Neutrophil (primary cell): ENCODE results near the gene TNFAIP8.
A peak's percentile ranks its signal among the peaks of the same experiment; 100 is the strongest.

Experiments
- H3K27ac ChIP-seq: fragments of 200-600 bp; sonication (generic); 2 replicates; pipeline ENCODE4 v1.5.1; 2016; ENCODE audit warnings: mild to moderate bottlenecking, moderate library complexity
- H3K27me3 ChIP-seq: fragments of 200-600 bp; sonication (generic); 2 replicates; pipeline ENCODE4 v1.6.0; 2016; ENCODE audit warnings: mild to moderate bottlenecking
- H3K36me3 ChIP-seq: fragments of 200-600 bp; sonication (generic); 2 replicates; pipeline ENCODE4 v1.5.1; 2017
- H3K4me1 ChIP-seq, 2 experiments: fragments of 200-600 bp in 1 of 2; sonication (generic) in 1 of 2; 1 replicate in 1 of 2; 2 replicates in 1 of 2; pipeline versions ENCODE4 v1.5.1 to v1.6.1; 2013 to 2016; ENCODE audit warnings: low read depth in 1 of 2, low read length in 1 of 2, mild to moderate bottlenecking in 1 of 2, moderate library complexity in 1 of 2; ENCODE audit not compliant: control insufficient read depth in 1 of 2, insufficient read depth in 1 of 2
- H3K4me3 ChIP-seq, 2 experiments: fragments of 200-600 bp in 1 of 2; sonication (generic) in 1 of 2; 1 replicate in 1 of 2; 2 replicates in 1 of 2; pipeline ENCODE4 v1.5.1; 2013 to 2016; ENCODE audit warnings: low read depth in 1 of 2, low read length in 1 of 2, mild to moderate bottlenecking in 1 of 2, moderate library complexity in 1 of 2
- H3K9me3 ChIP-seq: fragments of 200-600 bp; sonication (generic); 2 replicates; pipeline ENCODE4 v1.5.1; 2016
- TF ChIP-seq, protein P1 (sequence below): fragments of 200-600 bp; sonication (generic); IDR thresholded peaks from 2 replicates; pipeline ENCODE4 v1.5.1; 2016; ENCODE audit warnings: antibody characterized with exemption

The TNFAIP8 gene

DNA sequence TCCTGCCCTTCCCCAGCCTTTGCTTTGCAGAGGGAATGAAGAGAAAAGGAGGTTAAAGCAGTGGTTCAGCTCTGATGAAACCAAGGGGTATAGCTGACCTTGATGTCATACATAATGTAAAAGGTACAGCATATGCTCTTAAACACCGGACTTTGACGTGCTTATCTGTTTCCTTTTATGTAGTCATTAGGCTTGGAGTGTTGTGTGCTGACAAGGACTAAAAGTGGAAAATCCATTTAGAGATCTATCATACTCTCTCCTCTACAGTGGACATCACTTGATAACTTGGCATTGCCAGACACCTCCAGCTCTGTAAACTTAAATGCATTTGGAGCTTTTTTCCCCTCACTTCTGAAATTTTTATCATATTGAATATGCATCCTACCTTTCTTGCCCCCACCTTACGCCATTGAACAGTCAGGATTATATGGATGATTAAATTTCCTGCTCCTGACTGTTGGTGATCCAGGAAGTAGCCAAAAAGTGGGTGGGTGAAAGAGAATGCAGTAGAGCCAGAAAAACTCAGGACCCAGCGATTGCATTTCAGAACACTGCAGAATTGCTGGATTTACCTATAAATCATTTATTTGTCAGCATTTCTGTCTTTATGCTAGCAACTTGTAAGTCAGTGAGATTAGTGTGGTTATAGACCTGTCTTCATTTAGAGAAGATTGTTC is 4.1 kb downstream of the TNFAIP8 start:
- no peaks in the 10 kb centered on the region for H3K36me3 ChIP-seq
- H3K27me3 ChIP-seq = no peaks in the 10 kb centered on the region
- H3K4me1 ChIP-seq = peaks cover 74 to 86% of the 10 kb centered on the region in 2 experiments
- H3K27ac ChIP-seq = peak overlapping the region; percentile 62
- TF ChIP-seq, protein P1, sequence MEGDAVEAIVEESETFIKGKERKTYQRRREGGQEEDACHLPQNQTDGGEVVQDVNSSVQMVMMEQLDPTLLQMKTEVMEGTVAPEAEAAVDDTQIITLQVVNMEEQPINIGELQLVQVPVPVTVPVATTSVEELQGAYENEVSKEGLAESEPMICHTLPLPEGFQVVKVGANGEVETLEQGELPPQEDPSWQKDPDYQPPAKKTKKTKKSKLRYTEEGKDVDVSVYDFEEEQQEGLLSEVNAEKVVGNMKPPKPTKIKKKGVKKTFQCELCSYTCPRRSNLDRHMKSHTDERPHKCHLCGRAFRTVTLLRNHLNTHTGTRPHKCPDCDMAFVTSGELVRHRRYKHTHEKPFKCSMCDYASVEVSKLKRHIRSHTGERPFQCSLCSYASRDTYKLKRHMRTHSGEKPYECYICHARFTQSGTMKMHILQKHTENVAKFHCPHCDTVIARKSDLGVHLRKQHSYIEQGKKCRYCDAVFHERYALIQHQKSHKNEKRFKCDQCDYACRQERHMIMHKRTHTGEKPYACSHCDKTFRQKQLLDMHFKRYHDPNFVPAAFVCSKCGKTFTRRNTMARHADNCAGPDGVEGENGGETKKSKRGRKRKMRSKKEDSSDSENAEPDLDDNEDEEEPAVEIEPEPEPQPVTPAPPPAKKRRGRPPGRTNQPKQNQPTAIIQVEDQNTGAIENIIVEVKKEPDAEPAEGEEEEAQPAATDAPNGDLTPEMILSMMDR = no peak
- no peaks in the 10 kb centered on the region for H3K9me3 ChIP-seq
- no peak overlapping the region for H3K4me3 ChIP-seq

GRCh38 chr5:119360905-119361593 is 5.2 kb downstream of the TNFAIP8 start:
- no peaks in the 10 kb centered on the region for H3K9me3 ChIP-seq
- no peaks in the 10 kb centered on the region for H3K27me3 ChIP-seq
- H3K4me1 ChIP-seq = peaks cover 66 to 84% of the 10 kb centered on the region in 2 experiments
- peak overlapping the region; percentile 62 for H3K27ac ChIP-seq
- H3K4me3 ChIP-seq = no peak overlapping the region
- no peaks in the 10 kb centered on the region for H3K36me3 ChIP-seq
- TF ChIP-seq, protein P1 = no peak

- no peak overlapping the region for H3K4me3 ChIP-seq
- H3K4me1 ChIP-seq = peaks cover 66 to 84% of the 10 kb centered on the region in 2 experiments
- no peaks in the 10 kb centered on the region for H3K9me3 ChIP-seq
- TF ChIP-seq, protein P1 = no peak
- H3K27ac ChIP-seq = peak overlapping the region; percentile 62
- no peaks in the 10 kb centered on the region for H3K36me3 ChIP-seq
- H3K27me3 ChIP-seq = no peaks in the 10 kb centered on the region
These were observed 5.8 kb downstream of the TNFAIP8 start for GRCh38 chr5:119361594-119362125.

DNA sequence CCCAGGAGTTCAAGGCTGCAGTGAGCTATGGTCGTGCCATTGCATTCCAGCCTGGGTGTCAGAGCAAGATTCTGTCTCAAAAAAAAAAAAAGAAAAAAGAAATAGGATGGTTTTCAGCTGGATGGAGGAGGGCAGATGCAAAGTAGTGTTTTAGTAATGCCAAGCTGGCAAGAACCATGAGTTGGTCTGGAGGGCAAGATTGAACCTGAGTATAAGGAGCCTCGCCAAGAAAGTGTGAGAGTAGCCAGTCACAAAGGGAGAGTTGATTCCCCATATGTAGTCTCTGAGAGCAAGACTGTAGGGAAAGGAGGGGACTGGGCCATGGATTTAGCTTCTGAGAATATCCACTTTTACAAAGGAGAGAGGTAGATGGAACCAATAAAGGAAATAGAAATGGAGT is 6.9 kb downstream of the TNFAIP8 start:
- Histone ChIP-seq H3K27me3 (no peaks in the 10 kb centered on the region), H3K4me3 (no peak overlapping the region), H3K4me1 (peaks cover 61 to 84% of the 10 kb centered on the region in 2 experiments), H3K9me3 (no peaks in the 10 kb centered on the region), H3K36me3 (no peaks in the 10 kb centered on the region), H3K27ac (peak overlapping the region; percentile 62)
- TF ChIP-seq, protein P1 = no peak

GRCh38 chr5:119363271-119363670 is 7.5 kb downstream of the TNFAIP8 start:
- TF ChIP-seq, protein P1 = no peak
- no peaks in the 10 kb centered on the region for H3K9me3 ChIP-seq
- no peaks in the 10 kb centered on the region for H3K36me3 ChIP-seq
- no peak overlapping the region for H3K4me3 ChIP-seq
- no peaks in the 10 kb centered on the region for H3K27me3 ChIP-seq
- peak overlapping the region; percentile 62 for H3K27ac ChIP-seq
- H3K4me1 ChIP-seq = peaks cover 58 to 84% of the 10 kb centered on the region in 2 experiments
